Islet precursor cell (in vitro differentiated cells): Measurements from ENCODE around the gene TRAPPC12.
"Not testable (repeated sequence)": the region's sequence is repeated elsewhere in the genome, so short reads cannot be mapped to it uniquely, and the experiment has no call there.

Experiments
- DNase-seq: peaks from one replicate; pipeline ENCODE4 v3.0.0-alpha.2; 2018

The TRAPPC12 gene

GRCh38 chr2:3369340-3370181, 9.9 kb upstream of the TRAPPC12 start:
- DNase-seq = not testable (repeated sequence)

- no peak for DNase-seq
Observed at GRCh38 chr2:3376821-3377220, 2.7 kb upstream of the TRAPPC12 start.

- DNase-seq = no peak
Observed at GRCh38 chr2:3377279-3377611, 2.2 kb upstream of the TRAPPC12 start.

GRCh38 chr2:3377612-3378432, 1.7 kb upstream of the TRAPPC12 start, which contains the start of gene EIPR1:
TSS of gene EIPR1 (minus strand) at chr2:3377818. CDS start at chr2:3377689, 129 bp downstream.
- peak; percentile 99 for DNase-seq

GRCh38 chr2:3379339-3379646, 201 bp upstream of the TRAPPC12 start:
- no peak for DNase-seq

GRCh38 chr2:3386448-3386958, 7.0 kb downstream of the TRAPPC12 start:
- no peak for DNase-seq

GRCh38 chr2:3387011-3387410, 7.5 kb downstream of the TRAPPC12 start:
- no peak for DNase-seq

GRCh38 chr2:3387644-3388411, 8.3 kb downstream of the TRAPPC12 start:
- DNase-seq = no peak

- no peak for DNase-seq
Observed at GRCh38 chr2:3388412-3388738, 8.9 kb downstream of the TRAPPC12 start.

GRCh38 chr2:3389193-3389592, 9.7 kb downstream of the TRAPPC12 start:
- no peak for DNase-seq

GRCh38 chr2:3390041-3390440, 10.5 kb downstream of the TRAPPC12 start:
- DNase-seq = no peak

GRCh38 chr2:3392216-3392615, 12.7 kb downstream of the TRAPPC12 start:
- DNase-seq = no peak

- DNase-seq = no peak
Observed at GRCh38 chr2:3396920-3397559, 17.5 kb downstream of the TRAPPC12 start.

GRCh38 chr2:3398857-3399256, 19.4 kb downstream of the TRAPPC12 start:
- no peak for DNase-seq

- no peak for DNase-seq
Observed at GRCh38 chr2:3399381-3399780, 19.9 kb downstream of the TRAPPC12 start.

GRCh38 chr2:3399829-3400228, 20.3 kb downstream of the TRAPPC12 start:
- no peak for DNase-seq

- no peak for DNase-seq
Observed at GRCh38 chr2:3403587-3404334, 24.3 kb downstream of the TRAPPC12 start.

GRCh38 chr2:3404349-3404894, 24.9 kb downstream of the TRAPPC12 start:
- DNase-seq = no peak

- no peak for DNase-seq
Observed at GRCh38 chr2:3405307-3405706, 25.8 kb downstream of the TRAPPC12 start.

- DNase-seq = no peak
Observed at GRCh38 chr2:3405876-3406275, 26.4 kb downstream of the TRAPPC12 start.

GRCh38 chr2:3406501-3406900, 27.0 kb downstream of the TRAPPC12 start:
- DNase-seq = no peak

GRCh38 chr2:3408781-3409180, 29.3 kb downstream of the TRAPPC12 start:
- no peak for DNase-seq
